ENCODE results near the gene SLC2A11.

- TF ChIP-seq, protein P1, sequence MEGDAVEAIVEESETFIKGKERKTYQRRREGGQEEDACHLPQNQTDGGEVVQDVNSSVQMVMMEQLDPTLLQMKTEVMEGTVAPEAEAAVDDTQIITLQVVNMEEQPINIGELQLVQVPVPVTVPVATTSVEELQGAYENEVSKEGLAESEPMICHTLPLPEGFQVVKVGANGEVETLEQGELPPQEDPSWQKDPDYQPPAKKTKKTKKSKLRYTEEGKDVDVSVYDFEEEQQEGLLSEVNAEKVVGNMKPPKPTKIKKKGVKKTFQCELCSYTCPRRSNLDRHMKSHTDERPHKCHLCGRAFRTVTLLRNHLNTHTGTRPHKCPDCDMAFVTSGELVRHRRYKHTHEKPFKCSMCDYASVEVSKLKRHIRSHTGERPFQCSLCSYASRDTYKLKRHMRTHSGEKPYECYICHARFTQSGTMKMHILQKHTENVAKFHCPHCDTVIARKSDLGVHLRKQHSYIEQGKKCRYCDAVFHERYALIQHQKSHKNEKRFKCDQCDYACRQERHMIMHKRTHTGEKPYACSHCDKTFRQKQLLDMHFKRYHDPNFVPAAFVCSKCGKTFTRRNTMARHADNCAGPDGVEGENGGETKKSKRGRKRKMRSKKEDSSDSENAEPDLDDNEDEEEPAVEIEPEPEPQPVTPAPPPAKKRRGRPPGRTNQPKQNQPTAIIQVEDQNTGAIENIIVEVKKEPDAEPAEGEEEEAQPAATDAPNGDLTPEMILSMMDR (IDR thresholded peaks at IDR 0.05), result no peak
- TF ChIP-seq POLR2A (IDR thresholded peaks at IDR 0.05), result no peak
Measured at GRCh38 chr22:23847991-23848864, 9.4 kb upstream of the SLC2A11 start.

Data from body of pancreas (tissue), 4 donors.